ENCODE data around the gene B4GALT3.
A peak's percentile ranks its signal among the peaks of the same experiment; 100 is the strongest.

The B4GALT3 gene

DNA sequence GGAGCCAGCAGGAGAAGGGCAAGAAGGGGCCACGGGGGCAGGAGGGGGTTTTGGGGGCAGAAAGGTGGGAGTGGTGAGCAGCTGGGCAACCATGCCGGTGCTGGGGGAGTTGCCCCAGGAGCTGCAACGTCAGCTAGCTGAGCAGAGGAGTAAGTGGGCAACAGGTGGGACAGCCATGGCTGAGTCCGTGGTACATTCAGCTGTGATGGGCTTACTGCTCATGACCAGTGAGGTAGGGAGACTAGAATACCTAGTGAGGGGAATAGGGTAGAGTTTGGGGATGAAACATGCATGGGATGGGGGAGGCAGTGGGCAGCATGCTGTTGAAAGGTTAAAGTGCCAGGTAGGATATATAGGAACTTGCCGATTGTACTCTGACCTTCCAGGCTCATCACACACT is 15.7 kb downstream of the B4GALT3 start:
- DNase-seq (ENCODE audit: low read depth) = no peak

DNA sequence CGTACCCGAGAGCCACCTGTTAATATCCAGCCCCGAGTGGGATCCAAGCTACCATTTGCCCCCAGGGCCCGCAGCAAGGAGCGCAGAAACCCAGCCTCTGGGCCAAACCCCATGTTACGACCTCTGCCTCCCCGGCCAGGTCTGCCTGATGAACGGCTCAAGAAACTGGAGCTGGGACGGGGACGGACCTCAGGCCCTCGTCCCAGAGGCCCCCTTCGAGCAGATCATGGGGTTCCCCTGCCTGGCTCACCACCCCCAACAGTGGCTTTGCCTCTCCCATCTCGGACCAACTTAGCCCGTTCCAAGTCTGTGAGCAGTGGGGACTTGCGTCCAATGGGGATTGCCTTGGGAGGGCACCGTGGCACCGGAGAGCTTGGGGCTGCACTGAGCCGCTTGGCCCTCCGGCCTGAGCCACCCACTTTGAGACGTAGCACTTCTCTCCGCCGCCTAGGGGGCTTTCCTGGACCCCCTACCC is 16.6 kb downstream of the B4GALT3 start:
- DNase-seq (ENCODE audit: low read depth) = no peak

DNA sequence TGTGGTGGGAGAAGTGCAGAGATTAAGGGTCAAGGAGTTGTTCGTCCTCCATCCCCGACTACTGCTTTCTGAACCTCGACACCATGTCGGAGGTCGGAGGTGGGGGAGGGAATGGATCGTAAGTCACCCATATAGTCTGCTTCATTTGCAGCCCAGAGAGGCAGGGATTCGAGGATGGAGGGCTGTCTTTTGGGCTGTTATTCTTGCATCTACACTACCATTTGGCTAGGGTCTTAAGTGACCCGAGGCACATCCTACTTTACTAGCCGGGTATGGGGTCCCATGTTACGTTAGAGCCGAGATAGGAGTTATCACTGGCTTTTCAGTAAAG is 17.4 kb downstream of the B4GALT3 start:
- DNase-seq (ENCODE audit: low read depth) = no peak

DNA sequence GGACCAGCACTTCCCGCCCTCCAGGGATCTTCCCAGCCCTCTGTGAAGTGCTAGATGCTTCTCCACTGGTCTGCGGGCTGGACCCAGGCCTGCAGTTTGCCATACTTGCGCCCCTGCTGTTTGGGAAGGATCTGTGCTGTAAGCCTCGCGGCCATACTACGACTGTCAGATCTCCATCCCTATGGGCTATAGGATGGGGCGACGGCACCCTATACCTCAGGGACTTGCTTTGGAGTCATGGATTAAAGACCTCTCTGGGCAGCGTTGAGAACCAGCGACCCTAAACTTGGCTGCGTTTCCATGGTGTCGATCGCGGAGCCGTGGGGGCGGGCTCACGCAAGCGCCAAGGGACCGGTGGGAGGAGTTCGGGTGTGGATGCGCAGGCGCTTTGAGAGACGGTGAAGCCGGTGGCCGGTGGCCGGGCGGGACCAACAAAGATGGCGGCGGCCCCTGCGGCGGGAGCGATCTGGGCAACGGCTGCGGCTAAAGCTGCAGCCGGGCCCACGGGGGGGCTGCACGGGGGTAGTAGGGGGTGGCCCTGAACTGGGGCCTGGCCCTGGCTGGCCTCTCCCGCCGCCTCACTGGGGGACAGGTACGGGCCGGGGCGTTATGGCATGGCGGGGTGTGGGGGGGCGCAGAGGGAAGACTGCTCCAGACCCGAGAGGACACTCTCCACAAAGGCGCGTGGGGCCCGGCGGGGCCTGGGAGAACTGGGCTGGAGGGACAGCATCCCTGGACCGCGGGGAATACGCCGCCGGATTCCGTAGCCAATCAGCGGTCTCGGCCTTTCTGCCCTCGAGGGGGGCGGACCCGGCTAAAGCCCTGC is 18.0 kb downstream of the B4GALT3 start, which contains the start of gene USP21:
Gene USP21 (plus strand): TSS at position 414 of the 826 bp plus-strand sequence. CDS start 1,141 bp downstream, outside the sequence.
- peak; percentile 55 for DNase-seq (ENCODE audit: low read depth)

DNA sequence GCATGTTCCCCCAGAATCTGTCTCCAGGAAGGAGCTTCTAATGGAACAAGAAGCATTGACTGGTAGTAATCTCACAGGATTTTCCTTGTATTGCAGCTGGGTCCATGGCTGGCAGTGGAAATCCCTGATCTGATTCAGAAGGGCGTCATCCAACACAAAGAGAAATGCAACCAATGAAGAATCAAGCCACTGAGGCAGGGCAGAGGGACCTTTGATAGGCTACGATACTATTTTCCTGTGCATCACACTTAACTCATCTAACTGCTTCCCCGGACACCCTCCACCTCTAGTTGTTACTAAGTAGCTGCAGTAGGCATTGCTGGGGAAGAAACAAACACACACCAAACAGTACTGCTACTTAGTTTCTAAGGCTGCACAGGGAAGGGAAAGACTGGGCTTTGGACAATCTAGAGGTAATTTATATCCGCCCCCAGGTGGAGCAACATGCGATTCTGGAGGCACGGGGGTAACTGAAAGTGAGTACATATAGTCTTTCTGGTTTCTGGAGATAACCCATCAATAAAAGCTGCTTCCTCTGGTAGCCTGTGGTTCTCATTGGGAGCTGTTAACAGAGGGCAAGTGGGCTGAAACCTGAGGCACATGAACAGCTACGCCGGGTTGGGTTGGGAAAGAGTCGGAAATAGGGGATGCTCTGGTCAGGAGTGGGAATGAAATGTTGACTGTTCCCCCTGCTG is 18.8 kb downstream of the B4GALT3 start:
- DNase-seq (ENCODE audit: low read depth) = no peak

DNA sequence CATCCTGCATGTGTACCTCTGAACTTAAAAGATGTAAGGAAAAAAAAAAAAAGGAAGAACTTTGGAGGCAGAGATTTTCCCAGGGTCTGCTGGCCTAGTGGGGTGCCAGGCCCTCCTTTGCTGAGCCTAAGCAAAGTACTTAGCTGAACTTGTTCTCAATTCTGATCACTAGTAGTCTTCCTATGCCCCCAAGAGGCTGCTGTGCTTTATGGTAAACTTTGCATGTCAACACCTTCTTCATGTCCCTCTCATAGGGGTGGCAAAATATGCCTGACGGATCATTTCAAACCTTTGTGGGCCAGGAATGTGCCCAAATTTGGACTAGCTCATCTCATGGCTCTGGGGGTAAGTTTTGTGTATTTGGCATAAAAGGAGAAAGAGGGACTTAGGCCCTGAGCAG is 19.4 kb downstream of the B4GALT3 start:
- no peak for DNase-seq (ENCODE audit: low read depth)

DNA sequence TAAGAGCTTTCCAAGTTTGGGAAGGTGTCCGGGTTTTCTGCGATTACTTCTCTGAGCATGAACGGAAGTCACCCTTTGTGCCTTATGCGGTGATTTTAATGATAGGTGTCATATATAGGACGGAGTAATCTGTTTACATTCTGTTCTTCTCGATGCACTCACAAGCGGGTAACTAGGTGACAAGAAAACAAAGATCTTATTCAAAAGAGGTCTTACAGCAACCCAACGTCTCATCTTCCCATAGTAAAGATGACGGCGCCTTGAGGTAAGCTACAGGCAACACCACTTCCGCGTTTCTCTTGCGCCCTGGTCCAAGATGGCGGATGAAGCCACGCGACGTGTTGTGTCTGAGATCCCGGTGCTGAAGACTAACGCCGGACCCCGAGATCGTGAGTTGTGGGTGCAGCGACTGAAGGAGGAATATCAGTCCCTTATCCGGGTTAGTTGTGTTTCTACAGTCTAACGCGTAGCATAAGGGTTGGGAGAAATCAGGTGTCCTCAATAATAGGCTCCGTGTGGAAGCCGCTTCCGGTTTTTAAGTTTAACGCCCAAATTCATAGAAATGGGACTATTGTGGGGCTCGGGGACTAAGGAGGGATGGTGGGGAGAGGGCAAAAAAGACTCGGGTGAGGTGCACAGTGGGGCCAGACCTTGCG is 23.5 kb downstream of the B4GALT3 start, which contains the start of gene UFC1:
Gene UFC1 (plus strand): TSS at position 297 of the 656 bp plus-strand sequence. CDS start 20 bp downstream, at position 317.
- peak; percentile 70 for DNase-seq (ENCODE audit: low read depth)

DNA sequence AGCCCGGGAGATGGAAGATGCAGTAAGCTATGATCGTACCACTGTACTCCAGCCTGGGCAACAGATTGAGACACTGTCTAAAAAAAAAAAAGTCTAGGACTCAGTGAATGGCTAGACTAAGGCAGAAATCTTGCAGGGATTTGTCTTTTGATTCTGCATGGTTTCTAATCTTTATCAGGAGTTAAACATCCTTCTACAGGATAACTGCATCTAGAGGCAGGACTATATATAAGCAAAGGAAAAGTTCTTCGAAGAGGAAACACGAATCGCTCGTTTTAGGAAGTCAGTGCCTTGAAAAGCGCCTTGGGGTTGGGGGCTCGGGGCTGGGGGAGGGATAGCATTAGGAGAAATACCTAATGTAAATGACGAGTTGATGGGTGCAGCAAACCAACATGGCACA is 24.1 kb downstream of the B4GALT3 start:
- no peak for DNase-seq (ENCODE audit: low read depth)

DNA sequence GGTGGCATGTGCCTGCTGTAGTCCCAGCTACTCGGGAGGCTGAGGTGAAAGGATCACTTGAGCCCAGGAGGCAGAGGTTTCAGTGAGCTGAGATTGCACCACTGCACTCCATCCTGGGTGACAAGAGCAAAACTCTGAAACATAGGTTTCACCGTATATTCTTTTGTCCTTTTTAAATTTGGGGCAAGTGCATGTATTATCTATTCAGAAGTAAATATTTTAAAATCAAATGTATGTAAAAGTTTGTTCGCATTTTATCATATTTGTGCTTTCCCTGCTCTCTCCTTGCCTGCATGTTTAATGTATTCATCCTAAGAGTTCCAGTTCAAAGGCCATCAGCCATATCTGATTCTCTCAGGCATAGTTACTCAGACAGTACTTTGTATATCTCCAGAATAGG is 31.5 kb downstream of the B4GALT3 start:
- DNase-seq (ENCODE audit: low read depth) = no peak

DNA sequence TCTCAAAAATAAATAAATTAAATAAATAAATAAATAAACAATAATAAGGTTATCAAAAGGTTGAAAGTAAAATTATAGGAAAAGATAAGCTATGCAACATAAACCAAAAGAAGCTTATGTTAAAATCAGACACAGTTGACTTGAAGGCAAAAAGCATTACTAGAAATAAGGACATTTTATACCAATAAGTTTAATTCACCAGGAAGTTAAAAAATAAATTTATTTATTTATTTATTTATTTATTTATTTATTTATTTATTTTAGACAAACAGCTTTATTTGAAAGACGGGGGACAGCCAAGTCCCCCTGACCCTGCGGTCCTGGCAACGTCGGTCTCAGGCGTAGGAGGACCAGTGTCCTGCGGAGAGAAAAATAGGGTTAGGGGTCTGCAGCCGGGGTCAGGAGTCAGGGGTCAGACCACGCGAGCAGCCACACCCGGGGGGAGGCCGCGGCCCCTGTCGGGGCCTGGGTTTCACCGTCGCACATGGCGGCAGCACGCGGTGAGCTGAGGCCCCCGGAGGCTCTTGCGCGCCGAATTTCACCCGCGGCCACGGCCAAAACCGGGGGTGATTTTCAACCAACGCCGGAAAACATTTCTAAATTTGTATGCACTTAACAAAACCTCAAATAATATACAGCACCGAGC is 36.4 kb downstream of the B4GALT3 start:
- no peak for DNase-seq (ENCODE audit: low read depth)

DNA sequence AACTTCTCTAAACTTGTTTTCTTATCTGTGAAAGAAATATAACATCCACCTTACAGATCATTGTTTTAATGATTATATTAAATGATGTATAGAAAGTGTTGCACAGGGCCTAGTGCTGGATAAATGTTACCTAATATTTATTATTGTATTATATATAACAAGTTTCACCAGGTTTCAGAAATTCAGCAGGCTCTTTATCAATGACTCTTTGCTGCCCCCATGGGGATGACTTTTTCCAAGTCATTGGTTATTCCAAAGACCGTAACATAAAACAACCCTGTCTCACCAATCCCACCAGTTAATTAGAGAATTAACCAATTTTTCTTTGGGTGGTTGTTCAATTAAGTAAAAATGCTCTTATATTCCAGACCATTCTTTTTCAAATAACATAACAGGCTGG is 37.5 kb downstream of the B4GALT3 start:
- no peak for DNase-seq (ENCODE audit: low read depth)

DNA sequence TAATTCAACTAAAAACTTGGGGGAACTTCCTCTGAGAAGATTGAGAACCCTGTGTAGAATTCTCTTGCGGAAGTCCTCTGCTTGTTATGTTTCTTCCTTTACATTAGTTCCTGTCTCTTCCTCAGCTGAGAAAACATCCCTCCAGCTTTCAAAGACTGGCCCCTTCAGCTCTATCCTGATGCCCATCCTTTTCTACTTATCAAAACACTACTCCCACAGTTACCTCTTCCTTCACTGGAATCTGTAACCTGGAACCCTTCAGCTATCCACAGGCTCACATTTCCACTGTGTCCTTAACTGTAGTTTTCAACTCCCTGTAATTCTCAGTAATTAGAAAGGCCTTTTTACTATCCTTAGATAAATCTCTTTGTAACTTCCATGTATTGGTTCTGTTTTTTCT is 38.9 kb downstream of the B4GALT3 start:
- no peak for DNase-seq (ENCODE audit: low read depth)

DNA sequence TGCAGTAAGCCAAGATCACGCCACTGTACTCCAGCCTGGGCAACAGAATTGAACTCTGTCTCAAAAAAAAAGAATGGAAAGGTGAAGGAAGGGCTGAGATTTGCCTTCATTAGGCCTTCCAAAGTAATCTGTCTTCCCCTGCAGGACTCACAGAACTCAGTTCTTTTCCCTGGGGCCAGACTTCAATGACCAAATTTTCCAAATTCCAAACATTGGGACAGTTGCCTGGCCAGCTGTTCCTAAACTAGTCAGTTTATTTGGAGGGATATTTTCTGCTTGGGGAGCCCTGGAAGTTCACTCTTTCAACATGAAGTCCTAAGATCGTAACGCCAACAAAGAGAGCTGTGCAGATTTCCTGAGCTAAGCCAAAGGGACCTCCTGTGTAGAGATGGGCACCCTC is 39.4 kb downstream of the B4GALT3 start:
- DNase-seq (ENCODE audit: low read depth) = no peak

DNA sequence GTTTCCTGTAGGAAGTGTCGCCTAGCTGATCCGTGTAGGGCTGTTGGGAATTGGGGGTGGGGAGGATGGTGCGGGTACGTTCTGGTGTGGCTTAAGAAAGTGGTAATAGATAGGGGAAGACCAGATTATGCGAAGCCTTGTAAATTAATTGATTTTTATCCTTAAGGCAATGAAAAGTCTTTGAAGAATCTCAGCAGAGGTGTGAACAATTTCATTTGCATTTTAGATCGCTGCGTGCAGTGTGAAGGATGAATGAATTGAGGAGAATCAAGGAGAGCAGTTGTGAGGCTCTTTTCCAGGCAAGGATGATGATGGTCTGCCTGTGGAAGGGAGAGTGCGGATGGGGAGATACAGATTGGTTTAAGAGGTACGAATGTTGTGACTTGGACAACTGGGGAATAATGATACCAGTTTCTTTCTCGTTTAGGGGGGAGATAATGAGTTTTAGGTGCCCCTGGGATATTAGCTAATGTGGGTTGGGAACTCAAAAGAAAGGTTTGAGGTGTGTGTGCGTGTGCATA is 44.0 kb downstream of the B4GALT3 start:
- DNase-seq (ENCODE audit: low read depth) = no peak

DNA sequence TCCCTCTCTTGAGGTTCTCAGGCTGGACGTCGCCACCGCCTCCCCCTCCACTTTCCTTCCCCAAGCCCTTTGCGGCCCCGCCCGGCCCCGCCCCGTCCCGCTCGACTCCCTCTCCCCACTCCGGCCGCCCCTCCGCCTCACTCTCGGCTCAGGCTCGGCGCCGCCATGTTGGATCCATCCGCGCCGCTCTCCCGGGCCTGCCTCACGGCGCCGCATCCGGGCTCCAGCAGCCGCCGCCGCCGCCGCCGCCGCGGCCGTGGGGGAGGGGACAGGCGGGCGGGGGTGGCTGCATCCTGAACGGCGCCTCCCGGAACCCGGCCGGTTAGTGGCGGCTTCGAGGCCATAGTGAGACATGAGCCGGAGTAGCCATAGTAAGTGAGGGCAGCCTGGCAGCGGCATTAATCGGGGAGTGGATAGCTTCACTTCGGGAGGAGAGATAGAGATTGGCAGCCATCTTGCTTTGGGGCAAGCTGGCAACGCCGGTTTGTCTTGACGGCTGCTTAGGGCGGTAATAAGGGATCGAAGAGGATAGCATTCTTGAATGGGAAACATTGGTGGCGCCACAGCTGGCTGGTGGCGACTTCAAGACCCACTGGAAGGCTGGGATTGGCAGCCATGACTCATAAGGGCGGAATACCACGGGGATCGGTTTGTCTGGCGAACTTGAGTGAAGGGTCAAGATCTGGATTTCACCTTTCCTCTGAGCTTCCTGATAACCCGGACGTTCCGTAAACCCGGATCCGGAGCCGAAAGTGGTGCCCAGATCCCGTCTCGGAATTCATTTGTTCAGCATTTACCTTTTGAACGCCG is 44.7 kb downstream of the B4GALT3 start, which contains the start of gene DEDD:
Gene DEDD (minus strand): TSS at position 258 of the 810 bp plus-strand sequence. CDS start 8,205 bp downstream, outside the sequence.
- DNase-seq (ENCODE audit: low read depth) = peak; percentile 67

DNA sequence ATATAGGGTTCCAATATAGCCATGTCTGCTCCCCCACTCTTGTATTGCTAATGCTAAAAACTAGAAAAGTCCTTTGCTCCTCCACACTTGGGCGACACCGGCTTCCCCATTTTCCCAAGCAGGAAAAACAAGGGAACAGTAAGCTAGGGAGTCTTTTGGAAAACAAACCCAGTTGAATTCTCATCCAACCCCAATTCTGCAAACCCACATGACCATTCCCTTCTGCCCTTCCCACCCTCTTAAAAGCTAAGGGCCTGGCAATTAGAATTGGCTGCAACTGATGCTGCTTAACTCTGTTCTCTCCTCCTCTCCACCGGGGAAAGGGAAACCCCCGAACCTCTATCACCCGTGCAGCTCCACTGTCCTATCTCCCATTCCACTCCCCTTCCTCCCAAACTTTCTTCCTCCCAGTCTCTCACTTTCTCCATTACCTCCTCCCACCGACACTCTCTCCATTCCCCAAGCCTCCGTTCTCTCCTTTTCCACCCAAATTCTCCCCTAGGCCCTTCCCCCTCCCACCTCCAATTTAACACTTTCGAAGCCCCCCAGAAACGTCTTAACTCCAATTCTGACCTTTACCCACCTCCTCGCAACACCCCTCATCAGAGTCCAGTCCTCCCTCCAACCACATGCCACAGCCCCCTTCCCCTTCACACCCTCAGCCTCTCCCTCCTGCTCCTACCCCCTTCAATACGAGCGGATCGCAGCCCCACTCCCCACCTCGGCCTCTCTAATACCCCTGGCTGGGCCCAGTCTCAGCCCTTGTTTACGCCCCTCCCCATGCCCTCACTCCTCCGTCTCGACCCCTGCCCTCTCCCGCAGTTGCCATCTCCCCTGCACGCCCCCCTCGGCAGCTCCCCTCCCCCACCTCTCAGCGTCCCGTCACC is 45.5 kb downstream of the B4GALT3 start:
- DNase-seq (ENCODE audit: low read depth) = no peak

DNA sequence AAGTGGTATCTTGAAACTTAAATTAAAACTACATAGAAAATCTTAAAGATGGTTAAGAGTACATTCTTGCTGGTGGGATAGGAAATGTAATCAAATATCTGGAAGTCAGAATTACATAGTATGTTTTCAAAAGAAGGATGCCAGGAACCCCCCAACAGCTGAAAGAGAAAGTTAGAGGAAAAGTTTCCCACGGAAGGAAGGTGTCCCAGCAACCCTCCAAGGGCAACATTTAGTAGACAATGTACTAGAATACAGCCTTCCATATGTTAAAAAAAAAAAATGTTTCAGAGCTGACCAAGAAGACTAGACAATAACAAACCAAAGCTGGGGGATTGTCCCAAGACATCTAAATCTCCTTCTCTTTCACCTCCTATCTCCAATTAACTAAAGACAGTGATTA is 47.0 kb downstream of the B4GALT3 start:
- DNase-seq (ENCODE audit: low read depth) = no peak

DNA sequence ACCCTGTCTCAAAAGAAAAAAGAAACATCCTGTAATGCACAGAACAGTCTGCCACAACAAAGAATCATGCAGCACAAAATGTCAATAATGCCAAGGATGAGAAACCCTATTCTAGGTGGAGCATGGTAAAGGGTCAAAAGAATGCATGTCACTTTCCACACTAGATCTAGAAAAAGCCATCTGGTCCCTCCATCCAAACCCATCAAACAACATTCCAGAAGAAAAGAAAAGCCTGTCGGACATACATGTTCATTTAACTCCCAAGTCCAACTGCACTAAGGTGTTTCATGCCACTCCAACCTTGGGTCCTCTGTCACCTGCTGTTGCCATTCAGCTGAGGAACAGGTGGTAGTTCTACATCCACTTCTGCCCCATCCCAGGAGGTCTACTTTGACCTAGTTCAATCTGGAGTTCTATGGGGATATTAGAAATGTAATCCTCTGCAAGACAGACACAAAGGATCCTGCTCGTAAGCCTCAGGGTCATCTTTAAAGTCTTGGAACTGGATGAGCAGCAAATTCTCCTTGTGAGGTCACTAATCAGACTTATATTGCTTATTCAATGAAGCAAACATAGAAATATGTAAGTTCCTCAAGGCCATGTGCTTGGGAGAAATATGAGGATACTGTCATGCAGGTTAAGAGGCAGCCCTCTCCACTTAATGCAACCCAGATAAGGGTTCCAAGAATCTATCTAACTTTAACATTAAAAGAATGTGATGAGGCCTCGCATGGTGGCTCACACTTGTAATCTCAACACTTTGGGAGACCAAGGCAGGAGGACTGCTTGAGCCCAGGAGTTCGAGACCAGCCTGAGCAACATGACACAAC is 48.5 kb downstream of the B4GALT3 start:
- DNase-seq (ENCODE audit: low read depth) = no peak

DNA sequence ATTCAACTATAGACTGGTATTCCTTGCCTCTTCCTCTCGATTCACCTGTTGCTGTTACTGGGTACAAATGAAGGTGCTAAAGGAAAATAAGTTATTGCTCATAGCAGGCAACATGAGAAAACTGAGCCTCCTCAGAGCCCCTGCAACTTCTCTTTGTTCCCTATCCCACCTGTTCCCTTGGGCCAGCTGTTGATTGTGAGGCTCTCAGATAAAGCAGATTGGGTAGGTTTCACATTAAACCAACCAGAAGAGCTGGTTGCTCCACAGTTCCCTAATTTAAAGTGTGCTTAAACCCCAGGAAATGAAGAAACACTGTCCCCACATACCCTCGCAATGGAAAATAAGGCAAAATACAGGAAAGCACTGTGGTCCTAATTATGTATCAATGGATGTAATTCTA is 49.7 kb downstream of the B4GALT3 start:
- no peak for DNase-seq (ENCODE audit: low read depth)

Data from non-pigmented ciliary epithelial cell (primary cell).